NCI-H226 (cell line): ENCODE data around the gene ENKUR.

Source experiments
- DNase-seq: peaks from one replicate; pipeline ENCODE4 v3.0.0-alpha.2; 2015

Gene ENKUR

DNA sequence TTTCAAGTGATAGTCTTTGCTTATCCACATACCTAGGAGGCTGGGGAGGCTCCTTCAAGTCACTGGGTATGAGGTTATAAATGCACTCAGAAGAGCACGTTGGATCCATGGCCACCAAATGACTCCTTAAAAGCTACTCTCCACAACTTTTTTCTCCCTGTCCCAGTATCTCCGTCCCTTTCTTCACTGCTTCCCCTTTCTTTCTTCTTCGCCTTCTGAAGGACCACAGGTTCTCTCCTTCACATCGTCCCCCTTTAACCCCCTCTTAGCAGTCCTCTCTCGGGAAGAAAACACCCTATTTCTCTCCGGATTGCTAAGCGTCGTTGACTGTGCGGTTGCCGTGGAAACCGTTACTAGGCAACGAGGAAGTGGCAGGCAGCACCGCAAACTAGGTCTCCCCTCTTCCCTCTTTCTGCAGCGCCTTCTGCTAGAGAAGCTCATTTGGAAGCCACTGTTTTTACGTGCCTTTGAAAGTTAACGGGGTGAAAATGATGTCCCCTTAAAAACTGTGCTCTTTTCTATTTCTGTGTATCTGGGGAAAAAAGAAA, at the start of gene ENKUR:
ENKUR (minus strand) TSS at position 331 of the 548 bp plus-strand sequence; CDS start at position 109, 222 bp downstream.
- peak; percentile 80 for DNase-seq

- DNase-seq: no peak
Measured at GRCh38 chr10:25064401-25064800, 48.4 kb upstream of the ENKUR start.

GRCh38 chr10:25063644-25064043, 47.7 kb upstream of the ENKUR start:
- no peak for DNase-seq

DNA sequence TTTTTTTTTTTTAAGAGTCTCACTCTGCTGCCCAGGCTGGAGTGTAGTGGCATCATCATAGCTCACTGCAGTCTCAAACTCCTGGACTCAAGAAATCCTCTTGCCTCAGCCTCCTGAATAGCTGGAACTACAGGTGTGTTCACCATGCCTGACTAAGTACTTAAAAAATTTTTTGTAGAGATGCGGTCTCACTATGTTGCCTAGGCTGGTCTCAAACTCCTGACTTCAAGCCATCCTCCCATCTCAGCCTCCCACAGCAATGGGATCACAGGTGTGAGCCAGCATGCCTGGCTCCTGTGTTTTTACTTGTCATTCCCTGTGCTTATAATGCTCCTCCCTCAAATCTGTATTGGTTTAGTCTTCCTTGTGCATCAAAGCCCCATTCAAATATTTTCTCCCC, 47.2 kb upstream of the ENKUR start:
- no peak for DNase-seq

- peak; percentile 50 for DNase-seq
Measured at GRCh38 chr10:25061711-25062449, 45.9 kb upstream of the ENKUR start.

DNA sequence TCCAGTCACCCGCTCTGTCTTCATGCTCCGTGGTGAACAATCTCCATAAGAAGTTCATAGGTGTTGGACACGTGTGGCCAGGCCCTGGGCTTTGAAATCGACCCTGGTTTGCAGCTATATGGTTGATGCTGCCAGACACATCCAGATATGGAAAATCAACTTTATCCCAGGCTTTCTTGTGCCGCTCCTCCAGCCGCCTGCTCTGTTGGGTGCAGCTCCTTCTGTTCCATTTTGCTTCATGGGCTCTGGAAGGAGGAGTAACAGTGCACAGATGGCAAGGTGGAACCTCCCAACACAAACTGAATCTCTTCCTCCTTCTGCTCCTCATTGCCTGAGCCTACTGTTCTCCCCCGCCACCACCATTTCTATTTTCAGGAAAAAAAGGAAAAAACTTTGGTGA, 45.2 kb upstream of the ENKUR start:
- no peak for DNase-seq

DNA sequence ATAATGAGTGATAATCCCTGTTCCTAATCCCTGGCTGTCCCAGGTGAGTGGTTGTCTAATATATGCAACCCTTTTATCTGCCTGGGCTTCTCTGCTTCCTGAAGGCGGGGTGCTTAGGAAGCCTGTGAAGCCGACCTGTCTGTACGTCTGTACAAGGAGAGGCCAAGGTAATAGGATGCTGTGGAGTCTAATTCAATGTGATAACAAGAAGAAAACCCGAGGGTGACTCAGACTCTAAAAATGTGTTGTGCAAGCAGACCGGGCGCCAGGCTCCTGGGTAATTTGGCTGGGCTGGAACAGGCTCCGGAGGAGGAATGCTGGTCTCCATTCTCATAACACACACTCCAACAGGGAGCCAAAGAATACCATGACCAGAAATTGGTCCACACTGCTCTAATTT, 44.0 kb upstream of the ENKUR start:
- DNase-seq: peak; percentile 97

GRCh38 chr10:25057886-25058285, 41.9 kb upstream of the ENKUR start:
- DNase-seq: no peak

- DNase-seq: no peak
Measured at GRCh38 chr10:25056726-25057125, 40.8 kb upstream of the ENKUR start.

- DNase-seq: no peak
Measured at GRCh38 chr10:25052012-25052411, 36.1 kb upstream of the ENKUR start.

- no peak for DNase-seq
Measured at GRCh38 chr10:25050402-25050801, 34.4 kb upstream of the ENKUR start.

DNA sequence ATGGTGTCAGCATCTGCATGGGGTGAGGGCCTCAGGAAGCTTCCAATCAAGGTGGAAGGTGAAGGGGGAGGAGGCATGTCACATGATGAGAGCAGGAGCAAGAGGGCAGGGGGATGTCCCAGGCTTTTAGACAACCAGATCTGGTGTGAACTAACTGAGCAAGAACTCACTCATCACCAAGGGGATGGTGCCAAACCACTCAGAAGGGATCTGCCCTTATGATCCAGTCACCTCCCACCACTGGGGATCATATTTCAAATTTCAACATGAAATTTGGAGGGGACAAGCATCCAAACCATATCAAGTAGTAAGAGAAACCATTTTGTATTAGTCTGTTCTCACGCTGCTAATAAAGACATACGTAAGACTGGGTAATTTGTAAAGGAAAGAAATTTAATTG, 34.0 kb upstream of the ENKUR start:
- DNase-seq: no peak

DNA sequence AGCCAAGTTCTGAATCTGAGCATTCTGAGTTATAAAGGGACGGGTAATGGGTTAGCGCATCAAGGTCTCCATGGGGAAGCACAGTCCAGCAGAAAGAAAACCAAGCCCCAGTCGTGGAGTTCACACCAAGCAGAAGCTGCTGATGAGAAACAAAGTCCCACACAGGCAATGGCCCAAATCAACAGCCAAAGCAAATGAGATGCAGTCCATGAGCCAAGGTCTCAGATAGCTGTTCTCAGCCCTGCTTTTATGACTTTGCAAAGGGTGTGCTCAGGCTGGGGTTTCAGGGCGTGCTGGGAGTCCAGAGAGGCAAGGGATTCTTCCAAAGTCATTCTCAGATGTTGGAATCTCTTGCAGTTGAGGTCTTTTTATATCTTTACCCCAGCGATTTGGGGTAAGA, 32.5 kb upstream of the ENKUR start:
- DNase-seq: no peak

DNA sequence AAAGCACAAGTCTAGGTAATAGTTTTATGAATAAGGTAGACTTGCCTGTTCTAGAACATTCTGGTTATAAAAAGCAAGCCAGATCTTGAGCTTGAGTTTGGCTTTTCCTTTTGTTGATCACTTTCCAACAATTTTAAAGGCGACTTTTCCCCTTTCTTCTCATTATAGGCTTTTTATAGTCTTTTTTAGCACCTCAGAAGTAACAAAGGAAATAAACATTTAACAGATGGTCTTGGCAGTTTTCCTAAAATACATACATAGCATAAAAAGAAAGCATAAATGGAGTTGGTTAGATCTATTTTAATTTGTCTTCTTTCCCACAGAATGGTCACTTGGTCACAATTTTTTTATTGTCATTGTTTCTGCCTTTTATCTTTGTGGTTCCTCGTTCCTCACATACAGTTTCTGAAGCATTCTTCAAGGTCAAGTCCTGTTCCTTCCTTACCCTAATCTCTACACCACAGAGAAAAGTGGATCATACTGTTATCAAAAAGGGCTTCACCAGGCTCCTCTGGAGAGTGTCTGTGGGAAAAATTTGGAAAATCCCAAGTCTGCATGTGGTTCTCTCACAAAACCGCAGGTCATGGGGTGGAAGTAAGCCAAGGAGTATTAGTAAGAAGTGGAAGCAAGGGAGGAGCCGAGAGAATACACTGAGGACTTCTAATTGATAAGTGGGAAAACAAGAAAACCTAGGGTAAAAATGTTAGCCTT, 31.8 kb upstream of the ENKUR start:
- peak; percentile 91 for DNase-seq

- no peak for DNase-seq
Measured at GRCh38 chr10:25047088-25047487, 31.1 kb upstream of the ENKUR start.

DNA sequence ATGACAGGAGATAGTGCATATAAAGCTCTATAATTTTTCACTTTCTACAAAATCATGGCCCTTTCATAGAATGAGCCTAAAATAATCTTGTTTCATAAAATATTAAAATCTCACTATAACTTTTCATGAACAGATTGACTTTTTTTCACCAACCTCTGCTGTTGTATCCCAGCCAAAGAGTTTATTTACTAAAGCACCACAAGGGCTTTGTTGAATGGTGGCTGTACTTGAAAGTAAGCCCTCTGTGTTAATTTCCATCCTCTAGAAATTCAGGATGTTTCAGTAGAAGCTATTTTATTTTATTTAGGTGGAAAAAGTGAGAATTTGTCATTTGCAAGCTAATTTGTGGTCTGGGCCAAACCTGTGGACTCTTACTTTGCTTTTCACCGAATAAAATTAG, 30.7 kb upstream of the ENKUR start:
- DNase-seq: no peak

DNA sequence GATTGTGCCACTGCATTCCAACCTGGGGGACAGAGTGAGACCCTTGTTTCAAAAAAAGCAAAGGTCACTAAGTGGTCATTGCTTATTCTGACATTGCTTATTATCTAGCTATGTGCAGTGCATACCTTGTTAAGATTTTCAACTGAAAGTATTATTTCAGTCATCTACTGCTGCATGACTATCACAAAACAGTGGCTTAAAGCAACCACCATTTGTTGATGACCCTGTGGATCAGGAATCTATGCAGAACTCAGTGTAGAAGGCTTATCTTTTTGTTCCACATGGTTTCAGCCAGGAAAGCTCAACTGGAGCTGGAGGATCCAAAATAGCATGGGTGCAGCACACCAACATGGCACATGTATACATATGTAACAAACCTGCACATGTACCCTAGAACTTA, 23.6 kb upstream of the ENKUR start:
- no peak for DNase-seq

DNA sequence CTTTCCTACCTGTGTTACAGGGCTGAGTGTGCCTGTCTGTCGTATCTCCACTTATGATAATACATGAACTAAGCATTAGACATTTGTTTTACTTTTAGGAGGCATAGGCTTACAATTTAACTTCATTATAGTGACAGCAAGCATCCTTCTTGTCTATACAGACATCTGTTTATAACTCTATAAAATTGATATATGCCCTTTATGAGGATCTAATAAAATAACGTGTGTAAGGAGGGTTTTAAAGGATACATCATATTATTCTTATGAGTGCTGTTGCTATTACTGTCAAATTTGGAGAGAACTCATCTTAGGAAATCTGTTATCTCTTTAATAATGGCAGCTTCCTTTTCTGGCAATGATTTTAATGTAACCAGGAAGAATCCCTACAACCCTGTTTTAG, 22.4 kb upstream of the ENKUR start:
- DNase-seq: no peak

DNA sequence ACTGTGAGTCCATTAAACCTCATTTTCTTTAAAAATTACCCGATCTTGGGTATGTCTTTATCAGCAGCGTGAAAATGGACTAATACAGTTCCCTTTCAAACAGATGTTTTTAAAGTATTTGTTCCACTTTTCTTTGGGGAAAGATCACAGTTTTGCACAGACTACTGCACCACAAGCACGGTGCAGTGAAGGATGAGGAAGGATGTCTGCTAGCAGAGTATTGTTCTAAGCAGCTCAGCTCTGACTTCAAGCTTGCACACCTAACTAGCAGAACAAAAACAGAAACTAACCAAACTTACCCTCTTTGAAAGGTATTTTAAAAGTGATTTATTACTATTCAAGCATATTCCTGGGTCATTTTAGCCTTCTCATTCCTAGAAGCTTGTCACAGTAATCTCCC, 20.4 kb upstream of the ENKUR start:
- no peak for DNase-seq

GRCh38 chr10:25029519-25029918, 13.6 kb upstream of the ENKUR start:
- DNase-seq: no peak

DNA sequence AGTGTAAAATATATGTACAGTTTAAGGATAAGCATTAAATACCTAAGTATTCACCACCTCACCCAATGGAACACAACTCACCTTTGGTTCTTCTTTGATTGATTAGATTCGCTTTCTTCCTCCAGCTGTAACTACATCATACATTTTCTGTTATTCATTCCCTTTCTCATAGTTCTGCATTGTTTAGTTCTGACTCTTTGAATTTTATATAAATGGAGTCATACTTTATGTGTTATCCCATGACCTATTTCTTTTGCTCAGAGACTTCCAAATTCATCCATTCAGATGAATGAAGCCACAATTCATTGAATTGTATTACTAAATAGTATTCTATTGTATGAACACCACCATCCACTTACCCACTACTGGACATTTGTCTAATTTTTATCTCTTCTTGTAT, 12.8 kb upstream of the ENKUR start:
- peak; percentile 9 for DNase-seq

- no peak for DNase-seq
Measured at GRCh38 chr10:25026463-25026862, 10.5 kb upstream of the ENKUR start.

GRCh38 chr10:25024528-25024927, 8.6 kb upstream of the ENKUR start:
- DNase-seq: no peak

GRCh38 chr10:25023278-25023677, 7.3 kb upstream of the ENKUR start:
- DNase-seq: no peak
